ENCODE results near the gene PRKCH.
A peak's percentile ranks its signal among the peaks of the same experiment; 100 is the strongest.

Gene PRKCH

GRCh38 chr14:61556455-61556854, 235.1 kb downstream of the PRKCH start:
- DNase-seq, result no peak

DNA sequence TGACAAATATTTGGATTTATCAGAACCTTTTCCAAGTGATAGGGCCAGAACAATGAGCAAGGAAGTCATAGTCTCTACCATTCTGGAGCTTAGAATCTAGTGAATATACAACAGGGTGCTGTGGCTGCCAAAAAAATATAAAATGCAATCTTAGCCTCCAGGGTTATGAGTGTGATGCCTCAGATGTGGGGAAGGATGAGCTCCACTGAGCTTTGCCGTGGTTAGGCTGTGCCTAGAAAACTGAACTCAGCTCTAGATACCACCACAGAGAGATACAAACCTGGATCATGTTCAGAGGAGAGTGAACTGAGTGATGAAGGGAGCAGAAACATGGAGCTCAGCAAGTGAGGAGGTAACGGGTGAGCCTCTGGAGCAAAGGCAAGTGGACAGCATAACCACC, 235.9 kb downstream of the PRKCH start:
- DNase-seq, result no peak

GRCh38 chr14:61557854-61558253, 236.5 kb downstream of the PRKCH start:
- no peak for DNase-seq

DNA sequence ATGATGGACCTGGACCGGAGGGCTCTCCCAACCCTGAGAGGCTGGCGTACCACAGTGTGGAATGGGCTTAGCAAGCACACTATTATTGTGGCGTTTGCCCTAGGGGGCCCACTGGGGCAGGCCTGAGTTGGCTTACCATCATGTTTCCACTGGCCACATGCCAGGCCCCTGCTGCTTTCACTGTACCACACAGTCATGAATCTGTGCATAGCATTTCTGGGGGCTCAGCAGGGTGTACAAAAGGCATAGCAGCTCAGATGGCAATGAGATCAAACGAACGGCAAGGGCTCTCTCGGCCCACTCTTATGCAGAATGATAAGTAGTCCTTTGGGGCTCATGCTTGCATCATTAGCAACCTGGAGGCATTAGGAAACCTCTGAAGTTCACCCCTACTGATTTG, 236.9 kb downstream of the PRKCH start:
- DNase-seq, result no peak

- DNase-seq, result no peak
Measured at GRCh38 chr14:61559641-61560201, 238.3 kb downstream of the PRKCH start.

GRCh38 chr14:61560323-61560722, 238.9 kb downstream of the PRKCH start:
- DNase-seq, result no peak

- DNase-seq, result no peak
Measured at GRCh38 chr14:61561104-61561503, 239.7 kb downstream of the PRKCH start.

- DNase-seq, result no peak
Measured at GRCh38 chr14:61561657-61562276, 240.4 kb downstream of the PRKCH start.

DNA sequence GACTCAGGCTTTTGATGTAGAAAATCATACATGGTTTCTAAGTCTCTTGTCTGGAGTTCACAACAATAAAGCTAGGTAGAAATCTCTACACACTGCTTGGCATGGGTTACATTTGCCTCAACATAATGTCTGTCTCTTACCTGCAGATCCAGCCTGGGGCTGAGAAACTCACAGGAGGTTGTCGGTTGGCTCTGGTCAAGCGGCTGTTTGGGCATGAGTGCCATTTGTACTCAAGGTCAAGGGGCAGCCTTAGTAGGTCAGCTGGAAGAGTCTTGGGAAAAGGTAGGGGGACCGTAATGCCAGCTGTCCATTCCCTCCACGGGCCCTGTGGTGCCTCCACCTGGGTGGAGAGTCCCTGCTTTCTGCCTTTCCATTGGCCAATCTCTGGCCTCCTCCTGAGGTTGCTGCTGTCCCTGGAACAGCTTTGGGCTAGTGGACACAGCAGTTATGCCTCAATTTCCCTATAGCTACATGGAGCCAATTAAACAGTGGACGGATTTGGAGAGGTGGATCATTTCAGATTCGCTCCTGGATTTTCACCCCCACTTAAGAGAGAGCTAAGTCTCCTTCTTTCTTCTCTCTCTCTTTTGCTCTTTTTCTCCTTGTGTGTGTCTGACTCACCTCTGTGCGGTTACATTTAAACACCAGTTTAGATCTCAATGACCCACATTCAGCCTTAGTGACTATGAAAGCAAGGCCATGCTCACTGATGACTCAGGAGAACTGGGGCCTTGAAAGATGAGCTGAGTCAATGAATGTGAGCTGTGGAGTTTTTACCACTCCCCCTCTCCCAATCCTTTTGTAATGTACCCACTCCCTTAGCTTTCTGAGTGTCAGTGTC, 241.2 kb downstream of the PRKCH start:
- peak in 1 of 5 donors; percentile 88 for DNase-seq

- no peak for DNase-seq
Measured at GRCh38 chr14:61563162-61563511, 241.8 kb downstream of the PRKCH start.

GRCh38 chr14:61563880-61564617, 242.7 kb downstream of the PRKCH start:
- DNase-seq, result no peak

DNA sequence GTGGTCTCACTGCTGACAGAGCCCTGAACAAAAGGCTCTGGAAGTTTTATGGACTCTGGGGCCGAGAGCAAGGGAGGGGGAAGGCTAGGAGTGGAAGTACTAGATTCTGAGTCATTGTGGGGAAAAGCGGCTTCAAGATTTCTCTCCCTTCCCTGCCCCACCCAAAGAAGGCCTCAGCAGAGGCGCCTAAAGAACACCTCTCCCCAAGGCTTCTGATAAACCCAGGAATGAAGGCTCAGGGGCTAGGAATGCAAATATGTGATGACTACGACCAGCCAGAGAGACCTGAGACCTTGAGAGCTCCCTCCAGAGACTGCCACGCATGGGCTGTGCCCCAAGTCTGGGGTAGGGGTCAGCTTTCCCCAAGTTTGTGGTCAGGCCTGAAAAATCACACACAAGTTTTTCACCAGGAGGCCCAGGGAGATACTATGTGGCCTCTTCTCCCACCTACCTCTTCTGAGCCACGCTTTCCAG, 243.3 kb downstream of the PRKCH start:
- no peak for DNase-seq

GRCh38 chr14:61565181-61565580, 243.8 kb downstream of the PRKCH start:
- DNase-seq, result no peak

DNA sequence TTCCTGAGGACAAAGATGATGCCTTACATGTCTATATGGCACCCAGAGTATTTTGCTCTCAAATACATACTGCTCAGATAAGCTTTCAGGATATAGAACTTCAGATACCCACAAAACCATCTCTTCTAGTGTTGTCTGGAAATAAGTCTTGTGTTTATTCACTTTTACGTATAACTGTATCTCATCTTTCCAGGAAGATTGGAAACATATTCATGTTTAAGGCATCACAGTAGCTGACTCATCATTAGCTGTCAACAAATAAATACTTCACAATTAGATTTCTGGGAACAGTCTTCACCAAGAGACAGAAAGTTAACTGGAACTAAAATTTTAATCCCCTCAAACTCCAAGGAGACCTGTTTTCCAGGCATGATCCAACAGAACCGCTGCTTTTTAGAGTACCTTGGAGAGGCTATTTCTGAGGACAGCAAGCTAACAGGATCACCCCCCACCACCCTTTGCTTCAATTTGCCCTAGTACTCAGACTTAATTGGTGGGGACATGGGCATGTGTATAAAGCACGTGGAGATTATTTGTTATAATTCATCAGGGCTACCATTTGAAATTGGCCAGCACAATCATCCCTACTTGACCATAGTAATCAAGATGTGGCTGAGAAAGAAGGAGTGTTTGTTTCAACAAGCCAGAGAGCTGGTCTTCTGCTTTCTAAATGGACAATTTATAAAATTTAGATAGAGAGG, 244.6 kb downstream of the PRKCH start:
- no peak for DNase-seq

GRCh38 chr14:61566537-61567225, 245.3 kb downstream of the PRKCH start:
- no peak for DNase-seq

DNA sequence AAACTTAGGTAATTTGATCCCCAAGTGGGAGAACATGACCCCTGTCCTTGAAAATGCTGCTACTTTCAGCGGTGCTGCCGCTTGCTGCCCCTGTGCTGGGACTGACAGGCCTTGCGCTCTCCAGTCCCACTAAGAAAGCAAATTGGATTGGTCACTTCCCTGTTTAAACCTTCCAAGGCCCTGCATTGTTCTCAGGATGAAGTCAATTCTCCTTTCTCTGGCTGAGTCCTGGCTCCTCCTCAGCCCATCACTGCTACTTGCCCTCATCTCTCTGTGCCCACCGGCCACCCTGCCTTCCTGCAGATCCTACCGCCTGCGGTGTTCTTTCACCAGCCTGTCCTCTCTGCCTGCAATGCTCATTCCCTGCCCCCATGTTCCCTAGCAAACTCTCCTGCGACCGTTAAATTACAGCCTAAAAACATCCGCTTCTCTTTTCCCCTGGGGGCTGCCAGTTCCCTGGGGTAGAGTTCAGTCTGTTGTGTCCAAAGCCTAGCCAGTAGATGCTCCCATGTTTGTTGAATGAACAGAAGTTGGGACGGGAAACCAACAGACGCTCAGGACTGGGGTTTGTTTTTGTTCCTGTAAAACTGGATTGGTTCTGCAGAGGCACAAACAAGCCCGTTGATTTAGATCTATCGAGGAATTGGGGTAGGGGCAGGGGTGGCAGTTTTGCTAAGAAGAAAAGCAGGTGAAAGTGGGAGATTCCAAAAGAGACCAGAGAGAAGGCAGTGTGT, 246.6 kb downstream of the PRKCH start:
- DNase-seq, result no peak

- peak in 4 of 5 donors; percentile 20 to 60 (median 36) for DNase-seq
Measured at GRCh38 chr14:61568572-61569011, 247.2 kb downstream of the PRKCH start.

GRCh38 chr14:61569308-61569707, 247.9 kb downstream of the PRKCH start:
- no peak for DNase-seq

GRCh38 chr14:61569812-61570548, 248.6 kb downstream of the PRKCH start:
- DNase-seq, result peak in 1 of 5 donors; percentile 80

DNA sequence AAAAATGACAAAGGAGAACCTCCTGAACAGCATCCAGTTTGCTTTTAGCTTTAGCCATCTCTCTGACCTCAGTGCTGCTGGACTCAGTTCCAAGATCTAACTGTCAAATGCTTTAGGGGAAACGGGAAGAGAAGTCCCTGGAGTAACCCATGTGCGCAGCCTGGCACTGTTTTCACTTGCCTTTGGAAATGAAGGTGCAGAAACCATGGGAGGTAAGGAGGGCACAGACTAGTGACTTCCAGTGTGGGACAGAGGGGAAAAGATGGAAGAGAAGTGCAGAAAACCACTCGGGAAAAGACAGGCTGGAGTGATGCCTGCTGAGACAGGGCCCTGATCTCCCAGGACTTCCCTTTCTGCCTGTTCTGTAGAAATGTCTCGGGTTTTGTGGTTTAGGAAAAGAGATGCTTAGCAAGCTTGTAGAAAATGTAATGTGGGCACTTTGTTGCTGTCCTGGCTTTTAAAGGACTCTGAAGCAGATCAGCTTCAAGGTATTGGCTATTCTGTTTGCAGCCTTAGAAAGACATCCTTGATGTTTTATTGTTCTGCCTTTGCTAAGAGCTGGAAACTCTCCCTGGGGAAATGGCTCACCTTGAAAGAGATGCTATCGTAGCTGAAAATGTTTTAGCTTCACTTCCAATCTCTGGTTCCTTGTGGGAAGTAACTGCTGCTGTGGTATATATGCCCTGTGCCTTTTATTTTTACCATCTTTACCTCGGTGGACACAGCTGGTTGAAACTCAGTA, 249.3 kb downstream of the PRKCH start:
- no peak for DNase-seq

Data from T-helper 1 cell (primary cell).